ENCODE results near the gene RPS18.
"Not testable (repeated sequence)": the region's sequence is repeated elsewhere in the genome, so short reads cannot be mapped to it uniquely, and the experiment has no call there.

RPS18 gene

GRCh38 chr6:33271468-33272274 lies at the start of gene RPS18, which contains the start of gene VPS52:
Gene RPS18, plus strand, starts transcription at chr6:33272075. Its CDS starts 45 bp downstream, at chr6:33272120.
Gene VPS52, minus strand, starts transcription at chr6:33271876. Its CDS starts 201 bp downstream, at chr6:33271675.
- DNase-seq = peak; percentile 95

- not testable (repeated sequence) for DNase-seq
Measured at GRCh38 chr6:33226503-33227120, 45.3 kb upstream of the RPS18 start.

- no peak for DNase-seq
Measured at GRCh38 chr6:33235221-33235634, 36.6 kb upstream of the RPS18 start.

- DNase-seq = no peak
Measured at GRCh38 chr6:33236328-33236727, 35.5 kb upstream of the RPS18 start.

GRCh38 chr6:33236852-33237251 lies 35.0 kb upstream of the RPS18 start:
- DNase-seq = no peak

GRCh38 chr6:33237741-33238140 lies 34.1 kb upstream of the RPS18 start:
- no peak for DNase-seq

- DNase-seq = no peak
Measured at GRCh38 chr6:33241968-33242367, 29.9 kb upstream of the RPS18 start.

- DNase-seq = no peak
Measured at GRCh38 chr6:33243476-33243875, 28.4 kb upstream of the RPS18 start.

- DNase-seq = peak; percentile 78
Measured at GRCh38 chr6:33247977-33248642, 23.8 kb upstream of the RPS18 start.

GRCh38 chr6:33248643-33248931 lies 23.3 kb upstream of the RPS18 start:
- no peak for DNase-seq

GRCh38 chr6:33248932-33249731 lies 22.7 kb upstream of the RPS18 start:
- peak; percentile 99 for DNase-seq

- DNase-seq = no peak
Measured at GRCh38 chr6:33249732-33250630, 21.9 kb upstream of the RPS18 start.

- DNase-seq = no peak
Measured at GRCh38 chr6:33250731-33251130, 21.1 kb upstream of the RPS18 start.

GRCh38 chr6:33251395-33252012 lies 20.4 kb upstream of the RPS18 start:
- DNase-seq = no peak

- no peak for DNase-seq
Measured at GRCh38 chr6:33252759-33253158, 19.1 kb upstream of the RPS18 start.

- no peak for DNase-seq
Measured at GRCh38 chr6:33254591-33254990, 17.3 kb upstream of the RPS18 start.

GRCh38 chr6:33259032-33259431 lies 12.8 kb upstream of the RPS18 start:
- DNase-seq = no peak

GRCh38 chr6:33262490-33262889 lies 9.4 kb upstream of the RPS18 start:
- not testable (repeated sequence) for DNase-seq

GRCh38 chr6:33264015-33264414 lies 7.9 kb upstream of the RPS18 start:
- no peak for DNase-seq

GRCh38 chr6:33271117-33271467 lies 783 bp upstream of the RPS18 start:
- no peak for DNase-seq

GRCh38 chr6:33272275-33273128 lies 627 bp downstream of the RPS18 start:
- DNase-seq = no peak
